ENCODE measurements around the gene OR6K2. TPM values are rescaled to one million over a fixed set of nuclear protein-coding genes. Genes with fewer than 3 reads are reported as not detected.
"Not testable (repeated sequence)": the region's sequence is repeated elsewhere in the genome, so short reads cannot be mapped to it uniquely, and the experiment has no call there.

OR6K2 gene, protein sequence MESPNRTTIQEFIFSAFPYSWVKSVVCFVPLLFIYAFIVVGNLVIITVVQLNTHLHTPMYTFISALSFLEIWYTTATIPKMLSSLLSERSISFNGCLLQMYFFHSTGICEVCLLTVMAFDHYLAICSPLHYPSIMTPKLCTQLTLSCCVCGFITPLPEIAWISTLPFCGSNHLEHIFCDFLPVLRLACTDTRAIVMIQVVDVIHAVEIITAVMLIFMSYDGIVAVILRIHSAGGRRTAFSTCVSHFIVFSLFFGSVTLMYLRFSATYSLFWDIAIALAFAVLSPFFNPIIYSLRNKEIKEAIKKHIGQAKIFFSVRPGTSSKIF
- not detected for total RNA-seq
- long read RNA-seq: 0 reads

DNA sequence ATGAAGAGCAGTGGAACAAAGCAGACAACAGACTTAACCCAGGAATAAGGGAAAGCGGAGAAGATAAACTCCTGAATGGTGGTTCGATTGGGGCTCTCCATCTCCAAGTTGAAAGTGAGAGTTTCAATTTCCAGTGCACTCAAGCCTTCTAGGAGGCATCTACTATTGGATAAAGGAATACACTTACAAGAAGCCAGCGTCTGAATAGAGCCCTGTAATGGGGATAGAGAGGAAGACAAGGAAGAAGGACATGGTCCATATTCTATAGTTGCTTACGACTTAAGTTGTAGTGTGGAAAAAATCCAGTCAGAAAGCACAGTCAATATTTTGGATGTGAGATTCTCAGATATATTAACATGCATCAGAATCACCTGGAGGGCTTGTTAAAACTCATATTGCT lies at the start of gene OR6K2:
TSS of gene OR6K2 (minus strand) at position 101 of the 400 bp plus-strand sequence. CDS start at position 101, 0 bp downstream.
- DNase-seq (ENCODE audit: low spot score): no peak
- intact Hi-C loops (cut with DNase I): no loop called here

DNA sequence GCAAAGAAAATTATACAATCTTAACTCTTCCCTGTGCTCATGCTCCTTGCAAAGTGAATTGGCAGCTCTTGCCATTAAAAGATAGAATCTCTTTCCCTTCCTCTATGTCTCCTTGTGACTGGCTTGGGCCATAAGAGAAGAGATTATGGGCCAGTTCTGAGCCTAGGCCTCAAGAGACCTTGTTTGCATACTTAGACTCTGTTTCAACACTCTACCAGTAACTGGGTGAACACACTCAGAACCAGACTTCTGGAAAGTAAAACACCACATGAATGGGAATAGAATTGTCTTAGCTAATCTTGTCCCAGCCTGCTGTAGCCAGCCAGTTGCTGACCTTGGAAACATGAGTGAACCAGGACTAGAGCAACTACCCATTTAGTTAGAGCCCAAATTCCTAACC lies 35.4 kb upstream of the OR6K2 start:
- intact Hi-C loops (cut with DNase I): no loop called here

DNA sequence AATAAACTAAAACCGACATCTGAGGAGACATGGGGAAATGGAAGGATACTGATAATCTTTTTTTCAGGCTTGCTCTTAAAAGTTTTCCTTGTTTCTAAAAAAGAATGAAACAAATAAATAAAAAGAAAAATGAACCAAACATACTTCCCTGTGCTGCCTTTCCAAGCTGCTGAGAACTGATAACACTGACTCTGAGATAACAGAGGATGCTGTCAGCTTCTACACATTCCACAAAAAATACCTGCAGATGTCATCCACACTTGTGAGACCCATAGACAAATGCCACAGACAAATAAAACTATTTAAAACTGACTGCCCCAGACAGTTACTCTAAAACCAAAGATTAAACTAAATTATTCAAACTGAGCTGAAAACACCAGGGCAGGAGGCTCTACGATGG lies 32.1 kb upstream of the OR6K2 start:
- intact Hi-C loops (cut with DNase I): no loop called here
- no peak for DNase-seq (ENCODE audit: low spot score)

More for the DNA sequence above, 35.4 kb upstream of the OR6K2 start:
- DNase-seq (ENCODE audit: low spot score): no peak

DNA sequence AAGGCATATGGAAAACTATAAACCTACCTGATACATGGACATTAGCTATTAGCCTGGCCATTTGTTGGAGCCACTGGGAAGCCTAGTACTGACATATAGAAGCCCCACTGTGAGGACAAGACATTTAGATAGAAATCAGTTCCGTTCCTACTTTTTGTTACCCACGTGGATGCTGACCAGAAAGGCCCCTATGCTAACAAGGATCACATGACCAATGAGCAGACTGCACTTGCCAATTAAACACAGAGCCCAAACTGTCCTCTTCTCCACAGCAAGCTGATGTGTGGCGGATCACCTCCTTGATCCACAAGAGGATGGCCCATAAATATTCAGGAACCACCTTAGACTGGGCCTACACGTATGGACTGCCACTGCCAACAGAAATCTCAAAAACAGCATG lies 31.3 kb upstream of the OR6K2 start:
- DNase-seq (ENCODE audit: low spot score): no peak
- intact Hi-C loops (cut with DNase I): no loop called here

DNA sequence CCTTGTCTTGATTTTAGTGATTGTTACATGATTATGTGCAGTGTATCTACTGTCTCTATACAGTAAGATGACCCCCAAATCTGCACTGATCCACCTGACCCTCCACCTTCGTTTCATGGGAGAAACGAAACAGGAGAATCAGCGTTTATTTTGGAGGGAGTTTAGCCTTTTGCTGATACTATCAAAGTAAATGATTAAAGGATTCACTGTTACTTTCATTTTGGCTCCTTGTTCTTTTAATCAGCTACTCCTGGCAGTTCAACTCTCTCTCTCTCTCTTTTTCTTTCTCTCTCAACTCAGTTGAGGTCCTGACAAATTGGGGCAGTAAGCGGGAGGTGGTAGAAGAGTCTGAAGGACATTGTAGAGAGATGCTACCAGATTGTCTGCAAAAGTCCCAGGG lies 30.0 kb upstream of the OR6K2 start:
- intact Hi-C loops (cut with DNase I): no loop called here
- no peak for DNase-seq (ENCODE audit: low spot score)

DNA sequence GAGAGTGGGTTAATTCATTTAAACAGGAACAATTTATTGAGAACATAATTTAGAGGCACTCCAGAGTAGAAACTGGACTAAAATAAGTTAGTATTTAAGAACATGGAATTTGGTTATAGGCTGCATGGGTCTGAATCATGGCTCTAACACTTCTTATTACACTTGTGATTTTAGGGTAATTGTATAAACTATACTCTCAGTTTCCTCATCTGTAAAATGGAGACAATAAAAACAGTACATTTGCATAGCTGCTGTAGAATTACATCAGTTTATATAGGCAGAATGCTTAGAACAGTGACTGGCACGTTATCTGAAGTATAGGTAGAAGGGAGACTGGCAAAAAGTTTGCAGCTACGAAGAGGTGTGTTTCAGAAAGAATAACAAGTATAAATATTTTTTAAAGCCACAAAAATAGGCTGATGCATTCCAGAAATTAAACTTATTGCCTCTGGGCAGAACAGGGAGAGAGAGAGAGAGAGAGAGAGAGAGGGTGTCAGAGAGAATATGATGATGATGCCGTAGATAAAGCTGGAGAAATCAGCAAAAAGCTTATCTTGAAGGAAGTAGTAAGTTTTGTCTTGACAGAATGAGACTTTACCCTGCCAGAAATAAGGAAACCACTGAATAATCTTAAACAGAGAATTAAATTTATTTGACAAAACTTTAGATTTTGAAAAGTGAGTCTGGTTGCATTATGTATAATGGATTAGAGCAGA lies 28.2 kb upstream of the OR6K2 start:
- DNase-seq (ENCODE audit: low spot score): no peak
- intact Hi-C loops (cut with DNase I): no loop called here

DNA sequence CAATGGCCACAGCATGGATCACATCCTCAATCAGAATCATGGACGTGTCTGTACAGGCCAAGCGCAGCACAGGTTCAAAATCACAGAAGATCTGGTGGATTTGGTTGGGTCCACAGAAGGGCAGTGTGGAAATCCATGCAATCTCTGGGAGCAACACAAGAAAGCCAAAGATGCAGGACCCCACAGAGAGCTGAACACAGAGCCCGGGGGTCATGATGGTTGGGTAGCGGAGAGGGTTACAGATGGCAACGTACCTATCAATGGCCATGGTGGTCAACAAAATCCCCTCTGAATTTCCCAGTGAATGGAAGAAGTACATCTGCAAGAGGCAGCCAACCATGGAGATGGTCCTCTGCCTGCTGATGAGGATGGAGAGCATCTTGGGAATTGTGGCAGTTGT lies 24.0 kb upstream of the OR6K2 start:
- intact Hi-C loops (cut with DNase I): no loop called here
- DNase-seq (ENCODE audit: low spot score): no peak

DNA sequence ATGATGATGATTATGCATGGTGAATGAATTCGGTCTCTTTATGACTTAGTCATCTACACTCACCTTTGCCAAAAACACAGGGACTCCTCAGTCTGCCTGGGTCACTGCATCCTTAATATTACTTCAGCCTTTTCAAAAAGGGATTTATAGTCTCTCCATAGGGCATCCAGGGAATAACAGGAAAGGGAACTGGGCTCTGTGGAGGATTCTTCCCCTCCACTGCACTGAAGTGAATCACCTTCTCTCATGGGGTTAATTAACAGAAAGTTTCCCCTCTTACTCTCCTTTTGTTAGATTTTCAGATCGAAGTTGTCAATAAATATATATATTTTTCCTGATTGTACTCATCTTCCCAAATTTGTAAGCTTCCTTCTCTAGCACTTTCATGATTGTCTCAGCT lies 20.2 kb upstream of the OR6K2 start, which contains the start of gene OR6K3:
TSS of gene OR6K3 (minus strand) at position 101 of the 400 bp plus-strand sequence. CDS start 2,605 bp downstream, outside the sequence.
- DNase-seq (ENCODE audit: low spot score): no peak
- intact Hi-C loops (cut with DNase I): no loop called here

DNA sequence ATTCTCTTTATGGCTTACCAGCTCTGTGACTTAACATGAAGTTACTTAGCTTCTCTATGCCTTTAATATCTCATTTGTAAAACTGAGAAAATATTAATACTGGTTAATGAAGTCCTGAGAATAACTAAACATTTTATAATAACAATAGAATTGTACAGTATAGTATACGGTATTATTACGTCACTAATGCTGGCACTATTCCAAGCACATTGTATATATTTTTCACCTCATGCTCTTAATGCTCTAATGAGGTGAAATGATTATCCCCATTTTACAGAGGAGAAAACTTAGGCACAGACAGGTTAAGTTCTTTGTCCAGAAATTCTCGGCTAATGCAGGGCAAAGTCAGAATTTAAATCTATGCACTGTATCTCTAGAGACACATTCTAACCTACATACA lies 19.2 kb upstream of the OR6K2 start:
- intact Hi-C loops (cut with DNase I): no loop called here

DNA sequence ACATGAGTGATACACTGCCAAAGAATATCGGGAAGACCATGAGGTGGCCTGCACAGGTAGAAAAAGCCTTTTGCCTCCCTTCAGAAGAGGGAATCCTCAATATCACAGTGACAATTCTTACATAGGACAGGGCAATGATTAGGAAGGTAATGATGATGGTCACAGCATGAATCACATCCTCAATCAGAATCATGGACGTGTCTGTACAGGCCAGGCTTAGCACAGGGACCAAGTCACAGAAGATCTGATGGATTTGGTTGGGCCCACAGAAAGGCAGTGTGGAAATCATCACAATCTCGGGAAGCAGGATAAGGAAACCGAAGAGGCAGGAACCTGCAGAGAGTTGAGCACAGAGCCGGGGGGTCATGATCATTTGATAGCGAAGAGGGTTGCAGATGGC lies 16.9 kb upstream of the OR6K2 start:
- DNase-seq (ENCODE audit: low spot score): no peak
- intact Hi-C loops (cut with DNase I): no loop called here

More for the DNA sequence above, 19.2 kb upstream of the OR6K2 start:
- no peak for DNase-seq (ENCODE audit: low spot score)

DNA sequence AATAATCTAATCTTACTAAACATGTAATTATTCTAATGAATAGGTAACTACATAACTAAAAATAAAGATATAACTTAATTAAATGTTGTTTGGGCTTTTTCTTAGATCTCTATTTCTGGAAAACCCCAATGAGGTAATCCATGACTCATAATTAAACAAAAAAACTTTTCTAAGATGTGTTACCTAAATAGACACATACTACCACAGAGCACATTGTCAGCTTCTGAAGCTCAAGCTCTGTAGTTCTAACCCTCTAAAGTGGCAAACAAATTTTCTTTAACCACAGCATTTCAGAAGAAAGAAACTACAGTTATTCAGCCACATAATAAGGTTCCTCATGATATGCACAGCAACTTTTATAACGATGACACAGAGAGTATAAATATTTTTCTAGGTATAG lies 15.9 kb upstream of the OR6K2 start:
- no peak for DNase-seq (ENCODE audit: low spot score)
- intact Hi-C loops (cut with DNase I): no loop called here

DNA sequence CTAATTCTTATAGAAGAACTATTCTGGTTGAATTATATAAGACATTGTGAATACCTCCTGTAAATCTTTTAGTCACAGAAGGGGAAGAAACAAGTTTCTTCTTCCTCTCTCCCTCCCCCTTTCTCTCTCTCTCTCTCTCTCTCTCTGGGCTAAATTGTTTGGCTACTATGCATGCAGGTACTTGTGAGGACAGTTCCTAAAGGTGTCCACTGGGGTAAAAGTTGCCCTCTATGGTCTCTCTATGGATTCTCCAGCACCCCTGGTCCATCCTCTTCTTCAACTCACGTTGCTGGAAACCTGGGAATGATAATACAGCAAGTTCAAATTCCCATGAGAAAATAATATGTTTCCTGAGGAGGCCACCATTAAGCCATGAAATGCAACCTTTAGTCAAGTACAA lies 14.3 kb upstream of the OR6K2 start:
- intact Hi-C loops (cut with DNase I): no loop called here
- no peak for DNase-seq (ENCODE audit: low spot score)

DNA sequence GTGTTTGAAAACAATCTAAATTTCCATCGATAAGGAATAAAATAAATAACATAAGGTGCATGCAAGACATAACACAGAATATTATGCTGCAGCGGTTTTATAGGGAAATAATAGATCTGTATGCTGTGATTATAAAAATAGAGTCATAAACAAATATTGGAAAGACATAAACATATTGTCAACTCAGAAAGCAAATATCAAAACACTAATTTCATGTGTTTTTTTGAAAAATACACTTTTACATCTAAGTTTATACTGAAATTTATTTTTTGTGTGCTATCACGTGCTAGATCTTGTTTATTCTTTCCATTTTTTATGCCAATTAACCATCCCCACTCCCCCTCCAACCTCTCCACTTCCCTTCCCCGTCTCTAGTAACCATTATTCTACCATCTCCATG lies 10.6 kb upstream of the OR6K2 start:
- DNase-seq (ENCODE audit: low spot score): no peak
- intact Hi-C loops (cut with DNase I): no loop called here

DNA sequence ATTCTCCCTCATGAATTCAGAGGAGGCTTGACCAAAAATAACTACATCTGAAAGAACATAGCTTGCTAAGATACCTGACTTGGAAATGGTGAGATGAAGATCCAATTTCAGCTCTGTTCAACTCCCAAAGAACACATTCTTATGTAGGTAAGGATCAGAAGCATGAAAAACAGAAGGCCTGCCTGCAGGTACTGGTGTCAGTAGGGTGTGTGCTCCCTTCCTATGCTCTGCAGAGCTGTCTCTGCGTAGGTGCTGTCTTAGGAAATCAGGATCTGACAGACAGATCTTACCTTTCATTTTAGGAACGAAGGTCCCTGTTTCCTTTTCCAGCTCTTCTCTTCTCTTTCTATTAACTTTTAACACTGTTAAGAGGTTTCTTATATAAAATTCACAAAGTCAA lies 5.6 kb upstream of the OR6K2 start:
- DNase-seq (ENCODE audit: low spot score): no peak
- intact Hi-C loops (cut with DNase I): no loop called here

DNA sequence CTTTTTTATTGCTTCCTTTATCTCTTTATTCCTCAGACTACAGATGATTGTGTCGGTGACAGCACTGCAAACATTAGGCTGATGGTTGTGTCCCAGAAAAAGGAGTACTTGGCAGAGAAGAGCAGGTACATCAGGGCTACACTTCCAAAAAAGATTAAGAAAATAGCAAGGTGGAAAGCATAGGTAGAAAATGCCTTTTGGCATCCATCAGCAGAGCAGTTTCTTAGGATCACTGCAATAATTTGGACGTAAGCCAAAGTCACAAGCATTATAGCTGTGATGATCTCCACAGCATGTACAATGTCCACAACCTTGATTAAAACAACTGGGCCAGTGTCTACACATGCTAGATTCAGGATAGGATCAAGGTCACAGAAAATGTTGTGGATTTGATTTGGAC lies 5.9 kb downstream of the OR6K2 start:
- intact Hi-C loops (cut with DNase I): no loop called here
- DNase-seq (ENCODE audit: low spot score): no peak

DNA sequence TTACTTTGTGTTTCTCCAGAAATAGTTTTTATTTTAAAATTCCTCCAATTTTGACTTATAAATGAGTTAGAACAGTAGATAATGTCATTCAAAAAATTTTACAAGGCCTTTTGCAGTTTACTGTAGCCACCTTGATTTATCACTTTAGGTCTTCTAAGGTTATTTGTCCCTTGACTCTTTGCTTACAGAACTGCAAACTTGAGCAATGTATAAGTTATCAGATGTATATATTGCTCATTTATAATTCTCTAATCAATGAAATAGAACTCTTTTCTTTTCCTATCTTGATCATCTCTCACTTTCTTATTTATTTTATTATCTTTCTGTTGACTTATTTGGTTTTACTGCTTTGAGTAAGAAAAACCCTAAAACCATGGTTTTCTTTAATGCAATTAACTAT lies 8.1 kb downstream of the OR6K2 start:
- intact Hi-C loops (cut with DNase I): no loop called here
- no peak for DNase-seq (ENCODE audit: low spot score)

DNA sequence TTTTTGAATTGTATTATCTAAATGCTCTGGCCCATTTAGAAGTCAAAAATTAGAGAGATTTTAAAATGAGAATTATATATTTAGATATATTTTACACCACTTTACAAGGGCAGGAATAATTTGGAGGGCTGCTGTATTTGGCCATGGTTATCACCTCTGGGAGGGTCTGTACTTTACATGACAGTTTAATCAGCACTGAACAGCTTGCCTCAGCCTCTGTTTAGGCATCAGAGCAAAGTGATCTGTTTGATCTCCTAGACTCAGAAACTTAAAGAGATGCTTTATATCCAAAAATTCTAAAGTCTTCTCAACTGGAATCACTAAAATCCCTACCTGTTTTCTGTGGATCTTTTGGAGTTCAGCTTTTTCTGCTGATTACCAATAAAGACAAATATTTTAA lies 8.5 kb downstream of the OR6K2 start:
- intact Hi-C loops (cut with DNase I): no loop called here
- no peak for DNase-seq (ENCODE audit: low spot score)

DNA sequence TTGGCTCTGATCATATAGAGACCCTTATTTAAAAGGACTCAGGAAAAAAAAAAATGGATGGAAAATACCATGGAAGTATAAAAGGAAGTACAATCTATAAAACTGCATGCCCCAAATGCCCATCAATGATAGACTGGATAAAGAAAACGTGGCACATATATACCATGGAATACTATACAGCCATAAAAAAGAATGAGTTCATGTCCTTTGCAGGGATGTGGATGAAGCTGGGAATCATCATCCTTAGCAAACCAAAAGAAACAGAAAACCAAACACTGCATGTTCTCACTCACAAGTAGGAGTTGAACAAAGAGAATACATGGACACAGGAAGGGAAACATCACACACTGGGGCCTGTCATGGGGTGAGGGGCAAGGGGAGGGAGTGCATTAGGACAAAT lies 9.3 kb downstream of the OR6K2 start:
- DNase-seq (ENCODE audit: low spot score); intact Hi-C loops (cut with DNase I): not testable (repeated sequence)

DNA sequence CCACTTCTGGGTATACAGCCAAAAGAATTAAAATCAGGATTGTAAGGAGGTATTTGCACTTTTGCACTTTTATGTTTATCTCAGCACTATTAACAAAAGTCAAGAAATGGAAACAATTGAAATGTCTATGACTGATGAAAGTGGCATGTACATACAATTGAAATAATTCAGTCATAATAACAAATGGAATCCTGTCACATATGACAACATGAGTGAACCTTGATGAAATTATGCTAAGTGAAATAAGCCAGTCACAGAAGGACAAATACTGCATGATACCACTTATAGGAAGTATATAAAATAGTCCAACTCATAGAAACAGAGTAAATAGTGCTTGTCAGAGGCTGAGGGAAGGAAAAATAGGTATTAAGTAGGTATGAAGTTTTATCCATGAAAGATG lies 10.6 kb downstream of the OR6K2 start:
- no peak for DNase-seq (ENCODE audit: low spot score)
- intact Hi-C loops (cut with DNase I): no loop called here

DNA sequence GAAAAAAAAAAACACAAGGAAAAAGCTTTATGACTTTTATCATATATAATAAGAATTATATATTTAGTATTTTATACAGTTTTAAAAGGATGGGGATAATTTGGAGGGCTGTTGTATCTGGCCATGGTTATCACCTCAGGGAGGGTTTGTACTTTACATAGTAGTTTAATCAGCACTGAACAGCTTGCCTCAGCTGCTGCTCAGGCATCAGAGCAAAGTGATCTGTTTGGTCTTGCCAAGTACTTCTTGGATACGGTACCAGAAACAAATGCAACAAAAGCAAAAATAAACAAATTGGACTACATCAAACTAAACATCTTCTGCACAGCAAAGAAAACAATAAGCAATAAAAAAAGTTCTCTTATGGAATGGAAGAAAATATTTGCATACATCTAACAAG lies 11.3 kb downstream of the OR6K2 start:
- intact Hi-C loops (cut with DNase I): no loop called here

DNA sequence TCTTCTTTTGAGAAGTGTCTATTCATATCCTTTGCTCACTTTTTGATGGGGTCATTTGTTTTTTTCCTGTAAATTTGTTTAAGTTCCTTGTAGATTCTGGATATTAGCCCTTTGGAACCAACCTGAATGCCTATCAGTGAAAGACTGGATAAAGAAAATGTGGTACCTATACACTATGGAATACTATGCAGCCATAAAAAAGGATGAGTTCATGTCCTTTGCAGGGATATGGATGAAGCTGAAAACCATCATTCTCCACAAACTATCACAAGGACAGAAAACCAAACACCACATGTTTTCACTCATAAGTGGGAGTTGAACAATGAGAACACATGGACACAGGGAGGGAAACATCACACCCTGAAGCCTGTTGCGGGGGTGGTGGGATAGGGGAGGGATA lies 12.1 kb downstream of the OR6K2 start:
- intact Hi-C loops (cut with DNase I); DNase-seq (ENCODE audit: low spot score): not testable (repeated sequence)

More for the DNA sequence above, 11.3 kb downstream of the OR6K2 start:
- DNase-seq (ENCODE audit: low spot score): no peak

Measured in cardiac septum (tissue), 1 donor.